ENCODE data around the gene CRIM1.

DNA sequence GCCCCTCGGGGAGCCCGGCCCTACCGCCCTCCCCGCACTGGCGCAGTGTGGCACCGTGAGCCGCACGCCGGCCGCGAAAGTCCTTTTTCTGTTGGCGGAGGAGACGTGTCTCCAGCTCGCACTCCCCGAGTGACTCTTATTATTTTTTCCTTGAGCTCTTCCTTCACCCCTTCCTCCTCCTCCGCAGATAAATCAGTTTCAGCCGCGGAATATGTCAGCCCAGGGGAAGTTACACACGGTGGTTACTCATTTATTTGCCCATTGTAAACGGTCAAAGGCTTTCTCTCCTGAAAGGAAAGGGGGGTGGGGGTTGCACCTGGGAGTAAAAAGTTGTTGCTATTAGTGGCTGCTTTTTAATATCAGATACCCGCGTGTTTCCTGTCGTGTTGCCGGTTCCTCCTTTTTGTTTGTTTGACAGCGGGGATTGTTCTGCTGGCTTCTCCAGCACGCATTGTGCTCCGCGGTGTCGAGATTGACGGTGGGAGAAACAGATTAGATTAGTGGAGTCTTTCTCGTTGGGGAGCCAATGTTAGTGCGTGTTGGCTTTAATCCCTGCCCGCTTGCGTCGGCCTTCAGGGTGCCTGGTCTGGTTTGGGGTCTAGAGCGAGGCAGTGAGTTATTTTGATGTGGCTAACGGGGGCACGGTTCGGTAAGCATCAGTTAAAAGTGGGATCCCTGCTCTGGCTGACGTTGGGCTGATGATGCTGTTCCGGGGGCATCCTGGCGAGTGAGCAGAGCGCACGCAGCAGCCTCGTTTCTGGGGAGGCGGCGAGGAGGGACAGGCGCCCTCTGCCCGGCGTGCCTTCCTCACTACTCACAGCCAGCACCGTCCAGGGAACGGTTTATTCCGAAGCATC is 1.6 kb downstream of the CRIM1 start:
- TF ChIP-seq POLR2A (IDR thresholded peaks at IDR 0.05) (no peak), CTCF (IDR thresholded peaks at IDR 0.05) (no peak)

Measured in lower leg skin (tissue), 3 donors.